H9 (cell line): ENCODE measurements around the gene CELF4. TPM values are rescaled to one million over a fixed set of nuclear protein-coding genes. Genes with fewer than 3 reads are reported as not detected.

Experiments used
- DNase-seq: peaks from one replicate; pipeline ENCODE4 v3.0.0-alpha.2; 2017
- H2AFZ ChIP-seq: one replicate; pipeline ENCODE4 v1.6.1; 2013; ENCODE audit warnings: mild to moderate bottlenecking, low read length, control low read depth, moderate library complexity
- H2AK5ac ChIP-seq: 2 replicates; pipeline ENCODE4 v1.6.1; 2013; ENCODE audit warnings: low read length, control low read depth, mixed read lengths; ENCODE audit not compliant: insufficient read length
- H2BK120ac ChIP-seq: one replicate; pipeline ENCODE4 v1.6.1; 2013; ENCODE audit warnings: low read depth, mild to moderate bottlenecking, low read length, control low read depth, inconsistent platforms; ENCODE audit not compliant: poor library complexity, severe bottlenecking
- H2BK12ac ChIP-seq: 2 replicates; pipeline ENCODE4 v1.6.1; 2013; ENCODE audit warnings: low read length, control low read depth, mixed read lengths, low read depth; ENCODE audit not compliant: insufficient read length
- H2BK15ac ChIP-seq: 2 replicates; pipeline ENCODE4 v1.6.1; 2013; ENCODE audit warnings: low read depth, low read length, control low read depth
- H2BK20ac ChIP-seq: one replicate; pipeline ENCODE4 v1.6.1; 2013; ENCODE audit warnings: low read depth, mild to moderate bottlenecking, low read length, control low read depth, inconsistent platforms; ENCODE audit not compliant: poor library complexity, severe bottlenecking
- H2BK5ac ChIP-seq: 2 replicates; pipeline ENCODE4 v1.6.1; 2013; ENCODE audit warnings: low read length, control low read depth, mixed read lengths; ENCODE audit not compliant: insufficient read length
- H3K14ac ChIP-seq: 2 replicates; pipeline ENCODE4 v1.6.1; 2013; ENCODE audit warnings: low read length, control low read depth; ENCODE audit not compliant: insufficient read depth
- H3K18ac ChIP-seq: 2 replicates; pipeline ENCODE4 v1.6.1; 2013; ENCODE audit warnings: low read depth, mild to moderate bottlenecking, mixed read lengths, low read length, control low read depth; ENCODE audit not compliant: insufficient read length
- H3K23ac ChIP-seq: 2 replicates; pipeline ENCODE4 v1.6.1; 2013; ENCODE audit warnings: low read length, control low read depth, mixed read lengths, low read depth; ENCODE audit not compliant: insufficient read length
- H3K23me2 ChIP-seq: 2 replicates; pipeline ENCODE4 v1.6.1; 2013; ENCODE audit warnings: low read depth, mild to moderate bottlenecking, mixed read lengths, low read length, control low read depth; ENCODE audit not compliant: insufficient read length, poor library complexity, severe bottlenecking
- H3K27ac ChIP-seq: 2 replicates; pipeline ENCODE4 v1.5.1; 2013; ENCODE audit warnings: low read length, control low read depth, mixed read lengths, low read depth; ENCODE audit not compliant: insufficient read length
- H3K27me3 ChIP-seq: 2 replicates; pipeline ENCODE4 v1.6.1; 2013; ENCODE audit warnings: low read length, control low read depth, inconsistent platforms; ENCODE audit not compliant: insufficient read depth
- H3K4ac ChIP-seq: 2 replicates; pipeline ENCODE4 v1.6.1; 2013; ENCODE audit warnings: low read depth, mild to moderate bottlenecking, control low read depth, inconsistent platforms, low read length, moderate library complexity
- H3K4me1 ChIP-seq: 2 replicates; pipeline ENCODE4 v1.6.1; 2013; ENCODE audit warnings: low read length, control low read depth, inconsistent platforms; ENCODE audit not compliant: insufficient read depth
- H3K4me2 ChIP-seq: 2 replicates; pipeline ENCODE4 v1.6.1; 2013; ENCODE audit warnings: low read length, control low read depth, mixed read lengths; ENCODE audit not compliant: insufficient read length, insufficient read depth
- H3K56ac ChIP-seq: 2 replicates; pipeline ENCODE4 v1.6.1; 2013; ENCODE audit warnings: low read depth, mild to moderate bottlenecking, mixed read lengths, low read length, control low read depth; ENCODE audit not compliant: insufficient read length
- H3K79me1 ChIP-seq: 2 replicates; pipeline ENCODE4 v1.6.1; 2013; ENCODE audit warnings: low read depth, mild to moderate bottlenecking, moderate library complexity, low read length, control low read depth, inconsistent platforms; ENCODE audit not compliant: insufficient read depth, poor library complexity, severe bottlenecking
- H3K79me2 ChIP-seq: 2 replicates; pipeline ENCODE4 v1.6.1; 2013; ENCODE audit warnings: low read length, control low read depth, inconsistent platforms; ENCODE audit not compliant: insufficient read depth
- H3K9ac ChIP-seq: 2 replicates; pipeline ENCODE4 v1.6.1; 2013; ENCODE audit warnings: low read length, control low read depth, mixed read lengths; ENCODE audit not compliant: insufficient read length; ENCODE audit errors: extremely low read depth
- H3K9me3 ChIP-seq: one replicate; pipeline ENCODE4 v1.6.1; 2013; ENCODE audit warnings: low read depth, low read length, inconsistent platforms; ENCODE audit not compliant: control insufficient read depth
- H3T11ph ChIP-seq: one replicate; pipeline ENCODE4 v1.6.1; 2013; ENCODE audit warnings: mild to moderate bottlenecking, low read length, control low read depth, inconsistent platforms
- H4K20me1 ChIP-seq: one replicate; pipeline ENCODE4 v1.6.1; 2013; ENCODE audit not compliant: control insufficient read depth, insufficient read length, insufficient read depth
- H4K5ac ChIP-seq: 2 replicates; pipeline ENCODE4 v1.6.1; 2013; ENCODE audit warnings: low read depth, mild to moderate bottlenecking, mixed read lengths, low read length, control low read depth; ENCODE audit not compliant: insufficient read length
- H4K8ac ChIP-seq: replicated peaks from 2 replicates; pipeline ENCODE4 v1.6.1; 2013; ENCODE audit warnings: low read length, control low read depth, mixed read lengths, low read depth; ENCODE audit not compliant: insufficient read length
- H4K91ac ChIP-seq: 2 replicates; pipeline ENCODE4 v1.6.1; 2013; ENCODE audit warnings: low read depth, mild to moderate bottlenecking, moderate library complexity, mixed read lengths, low read length, control low read depth; ENCODE audit not compliant: insufficient read length
- H3K27ac Mint-ChIP-seq, 3 experiments: 2 replicates in 2 of 3; 3 replicates in 1 of 3; pipeline ENCODE4 v1.8.0; 2020 to 2021; ENCODE audit warnings: mixed read lengths in 3 of 3, mild to moderate bottlenecking in 1 of 3, moderate library complexity in 1 of 3
- H3K27me3 Mint-ChIP-seq: 2 replicates; pipeline ENCODE4 v1.8.0; 2021; ENCODE audit warnings: low read depth, mild to moderate bottlenecking, moderate library complexity, mixed read lengths
- H3K36me3 Mint-ChIP-seq, 3 experiments: 2 replicates in 2 of 3; 3 replicates in 1 of 3; pipeline ENCODE4 v1.8.0; 2020 to 2021; ENCODE audit warnings: low read depth in 3 of 3, mixed read lengths in 3 of 3; ENCODE audit not compliant: insufficient read depth in 1 of 3
- H3K4me1 Mint-ChIP-seq, 2 experiments: 2 replicates each; pipeline ENCODE4 v1.8.0; 2020; ENCODE audit warnings: mixed read lengths in 2 of 2
- H3K4me3 Mint-ChIP-seq, 2 experiments: 2 replicates in 1 of 2; 3 replicates in 1 of 2; pipeline ENCODE4 v1.8.0; 2020 to 2021; ENCODE audit warnings: mild to moderate bottlenecking in 2 of 2, mixed read lengths in 2 of 2, moderate library complexity in 1 of 2
- H3K9me3 Mint-ChIP-seq, 2 experiments: 2 replicates in 1 of 2; 3 replicates in 1 of 2; pipeline ENCODE4 v1.8.0; 2020; ENCODE audit warnings: mild to moderate bottlenecking in 2 of 2, mixed read lengths in 2 of 2, moderate library complexity in 1 of 2
- WGBS: extraction: QIAGEN DNeasy Blood & Tissue Kit; methylation state at CpG from one replicate; pipeline ENCODE4 v1.1.7; 2013; ENCODE audit warnings: missing lambda C conversion rate, low lambda C conversion rate, mixed read lengths; ENCODE audit not compliant: insufficient read length; ENCODE audit errors: extremely low coverage; 5-methylcytosine and 5-hydroxymethylcytosine counted together
- total RNA-seq: library from RNA; stranded (reverse); gene quantifications from 2 replicates; pipeline ENCODE4 v1.2.1, GENCODE V29; 2021
- TF ChIP-seq, protein P1 (sequence below): fragments of 200-600 bp; sonication (generic); conservative IDR thresholded peaks from 3 replicates; pipeline ENCODE4 v1.8.0; 2021; ENCODE audit warnings: antibody characterized with exemption, mild to moderate bottlenecking

CELF4 gene
- total RNA-seq, 1 experiment from 2014 or later, result 1.1 TPM

DNA sequence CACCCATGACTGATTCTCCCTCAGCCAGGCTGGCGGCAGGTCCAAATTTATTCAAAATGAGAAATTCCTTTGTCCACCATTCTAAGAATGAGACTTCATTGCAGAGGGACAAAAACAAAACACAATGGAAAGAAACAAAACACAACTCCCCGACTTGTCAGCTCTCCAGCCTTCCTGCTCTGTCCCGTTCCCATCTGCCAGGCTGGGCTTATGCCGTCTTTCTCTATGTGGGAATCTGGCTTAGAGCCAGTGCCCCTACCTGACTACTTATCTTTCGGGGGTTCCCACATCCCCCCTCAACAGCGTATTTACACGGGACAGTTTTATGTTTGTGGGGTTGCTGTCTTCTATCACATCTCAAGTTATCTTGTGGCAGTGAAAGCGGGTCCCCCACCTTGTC lies 13.8 kb downstream of the CELF4 start:
- Histone ChIP-seq H2BK20ac (no peak overlapping the region), H3T11ph (no peak overlapping the region), H3K79me2 (no peaks in the 10 kb centered on the region), H3K14ac (no peak overlapping the region), H2BK120ac (no peak overlapping the region), H3K27me3 (peaks cover 4% of the 10 kb centered on the region; the same call in 1 of the 2 replicates), H3K23me2 (no peaks in the 10 kb centered on the region), H3K18ac (no peak overlapping the region), H2BK12ac (no peak overlapping the region), H3K4me2 (no peak overlapping the region), H3K27ac (no peak overlapping the region), H3K4me1 (peaks cover 4% of the 10 kb centered on the region; the same call in 1 of the 2 replicates), H4K91ac (no peak overlapping the region), H4K5ac (no peak overlapping the region), H3K23ac (no peak overlapping the region), H3K79me1 (no peaks in the 10 kb centered on the region), H3K9ac (no peak overlapping the region), H2AFZ (no peak overlapping the region), H2AK5ac (no peak overlapping the region), H3K56ac (no peak overlapping the region), H2BK15ac (no peak overlapping the region), H3K9me3 (no peaks in the 10 kb centered on the region), H4K8ac (no peak overlapping the region), H2BK5ac (no peak overlapping the region), H4K20me1 (no peaks in the 10 kb centered on the region), H3K4ac (no peak overlapping the region)
- H3K9me3 Mint-ChIP-seq, result no peaks in the 10 kb centered on the region
- no peak for DNase-seq
- peak overlapping the region in 1 of 3 experiments; percentile 85; a peak in 2 of 7 replicates for H3K27ac Mint-ChIP-seq
- H3K4me3 Mint-ChIP-seq, result no peak overlapping the region
- WGBS, result no CpG with 5 or more reads among the region's 8 CpGs
- no peaks in the 10 kb centered on the region for H3K36me3 Mint-ChIP-seq
- H3K27me3 Mint-ChIP-seq, result peaks cover 52% of the 10 kb centered on the region
- peaks cover 16% of the 10 kb centered on the region in 2 experiments for H3K4me1 Mint-ChIP-seq
- TF ChIP-seq, protein P1, sequence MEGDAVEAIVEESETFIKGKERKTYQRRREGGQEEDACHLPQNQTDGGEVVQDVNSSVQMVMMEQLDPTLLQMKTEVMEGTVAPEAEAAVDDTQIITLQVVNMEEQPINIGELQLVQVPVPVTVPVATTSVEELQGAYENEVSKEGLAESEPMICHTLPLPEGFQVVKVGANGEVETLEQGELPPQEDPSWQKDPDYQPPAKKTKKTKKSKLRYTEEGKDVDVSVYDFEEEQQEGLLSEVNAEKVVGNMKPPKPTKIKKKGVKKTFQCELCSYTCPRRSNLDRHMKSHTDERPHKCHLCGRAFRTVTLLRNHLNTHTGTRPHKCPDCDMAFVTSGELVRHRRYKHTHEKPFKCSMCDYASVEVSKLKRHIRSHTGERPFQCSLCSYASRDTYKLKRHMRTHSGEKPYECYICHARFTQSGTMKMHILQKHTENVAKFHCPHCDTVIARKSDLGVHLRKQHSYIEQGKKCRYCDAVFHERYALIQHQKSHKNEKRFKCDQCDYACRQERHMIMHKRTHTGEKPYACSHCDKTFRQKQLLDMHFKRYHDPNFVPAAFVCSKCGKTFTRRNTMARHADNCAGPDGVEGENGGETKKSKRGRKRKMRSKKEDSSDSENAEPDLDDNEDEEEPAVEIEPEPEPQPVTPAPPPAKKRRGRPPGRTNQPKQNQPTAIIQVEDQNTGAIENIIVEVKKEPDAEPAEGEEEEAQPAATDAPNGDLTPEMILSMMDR, result no peak
